ENCODE data around the gene SPOPL.
"Not testable (repeated sequence)": the region's sequence is repeated elsewhere in the genome, so short reads cannot be mapped to it uniquely, and the experiment has no call there.

The SPOPL gene

DNA sequence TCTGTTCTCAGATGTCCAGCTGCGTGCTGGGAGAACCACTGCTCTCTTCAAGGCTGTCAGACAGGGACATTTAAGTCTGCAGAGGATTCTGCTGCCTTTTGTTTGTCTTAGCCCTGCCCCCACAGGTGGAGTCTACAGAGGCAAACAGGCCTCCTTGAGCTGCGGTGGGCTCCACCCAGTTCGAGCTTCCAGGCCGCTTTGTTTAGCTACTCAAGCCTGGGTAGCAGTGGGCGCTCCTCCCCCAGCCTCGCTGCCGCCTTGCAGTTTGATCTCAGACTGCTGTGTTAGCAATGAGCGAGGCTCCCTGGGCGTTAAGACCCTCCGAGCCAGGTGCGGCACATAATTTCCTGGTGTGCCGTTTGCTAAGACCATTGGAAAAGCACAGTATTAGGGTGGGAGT, 42.6 kb downstream of the SPOPL start:
- H3K27me3 ChIP-seq (ENCODE audit: control insufficient read depth in 1 of 2, insufficient read depth in 2 of 2, low read length in 2 of 2); H3K27ac ChIP-seq (ENCODE audit: low read depth, low read length); H3K4me3 ChIP-seq (ENCODE audit: low read depth in 1 of 2, low read length in 2 of 2); H3K9me3 ChIP-seq (ENCODE audit: control insufficient read depth in 1 of 2, low read length in 2 of 2); H3K36me3 ChIP-seq (ENCODE audit: control insufficient read depth in 1 of 2, insufficient read depth in 2 of 2, low read length in 2 of 2); H3K9ac ChIP-seq (ENCODE audit: low read depth in 1 of 2, low read length in 2 of 2); H3K4me1 ChIP-seq (ENCODE audit: control insufficient read depth in 1 of 2, insufficient read depth in 2 of 2, low read length in 2 of 2): not testable (repeated sequence)

DNA sequence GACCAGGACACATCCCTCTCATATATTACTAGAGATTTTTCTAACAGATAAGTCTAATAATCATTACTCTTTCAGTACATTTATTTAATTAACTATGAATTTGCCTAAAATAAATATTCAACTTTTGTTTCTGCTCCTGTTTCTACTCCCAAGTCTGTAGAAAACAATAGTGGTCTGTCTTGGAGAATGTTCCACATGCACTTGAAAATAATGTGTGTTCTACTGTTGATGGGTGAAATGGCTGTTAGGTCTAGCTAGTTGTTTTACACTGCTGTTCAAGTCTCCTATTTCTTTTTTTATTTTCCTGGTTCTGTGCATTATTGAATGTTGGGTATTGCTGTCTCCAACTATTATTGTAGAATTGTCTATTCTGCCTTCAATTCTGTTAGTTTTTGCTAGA, 47.2 kb downstream of the SPOPL start:
- Histone ChIP-seq H3K27ac (ENCODE audit: low read depth, low read length) (no peak overlapping the region), H3K9me3 (ENCODE audit: control insufficient read depth in 1 of 2, low read length in 2 of 2) (no peaks in the 10 kb centered on the region), H3K27me3 (ENCODE audit: control insufficient read depth in 1 of 2, insufficient read depth in 2 of 2, low read length in 2 of 2) (no peaks in the 10 kb centered on the region), H3K4me1 (ENCODE audit: control insufficient read depth in 1 of 2, insufficient read depth in 2 of 2, low read length in 2 of 2) (no peaks in the 10 kb centered on the region), H3K9ac (ENCODE audit: low read depth in 1 of 2, low read length in 2 of 2) (no peak overlapping the region), H3K4me3 (ENCODE audit: low read depth in 1 of 2, low read length in 2 of 2) (no peak overlapping the region), H3K36me3 (ENCODE audit: control insufficient read depth in 1 of 2, insufficient read depth in 2 of 2, low read length in 2 of 2) (peaks cover 5 to 7% of the 10 kb centered on the region in 2 donors)

DNA sequence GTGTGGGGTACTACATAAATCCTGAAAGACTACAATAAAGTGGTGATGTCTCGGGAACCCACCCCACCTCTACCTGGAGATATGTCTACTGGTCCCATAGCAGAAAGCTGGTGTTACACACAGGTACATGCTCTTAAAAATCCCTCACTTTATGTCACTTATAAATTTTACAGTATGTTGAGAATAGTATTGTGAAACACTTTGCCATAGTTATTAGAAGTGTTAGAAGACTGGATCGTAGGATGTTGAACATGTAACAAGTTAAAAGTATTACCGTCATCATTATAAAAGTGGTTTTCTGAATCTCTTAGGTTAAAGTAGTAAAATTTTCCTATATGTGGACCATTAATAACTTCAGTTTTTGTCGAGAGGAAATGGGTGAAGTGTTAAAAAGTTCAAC, 48.6 kb downstream of the SPOPL start:
- H3K27ac ChIP-seq (ENCODE audit: low read depth, low read length) = no peak overlapping the region

DNA sequence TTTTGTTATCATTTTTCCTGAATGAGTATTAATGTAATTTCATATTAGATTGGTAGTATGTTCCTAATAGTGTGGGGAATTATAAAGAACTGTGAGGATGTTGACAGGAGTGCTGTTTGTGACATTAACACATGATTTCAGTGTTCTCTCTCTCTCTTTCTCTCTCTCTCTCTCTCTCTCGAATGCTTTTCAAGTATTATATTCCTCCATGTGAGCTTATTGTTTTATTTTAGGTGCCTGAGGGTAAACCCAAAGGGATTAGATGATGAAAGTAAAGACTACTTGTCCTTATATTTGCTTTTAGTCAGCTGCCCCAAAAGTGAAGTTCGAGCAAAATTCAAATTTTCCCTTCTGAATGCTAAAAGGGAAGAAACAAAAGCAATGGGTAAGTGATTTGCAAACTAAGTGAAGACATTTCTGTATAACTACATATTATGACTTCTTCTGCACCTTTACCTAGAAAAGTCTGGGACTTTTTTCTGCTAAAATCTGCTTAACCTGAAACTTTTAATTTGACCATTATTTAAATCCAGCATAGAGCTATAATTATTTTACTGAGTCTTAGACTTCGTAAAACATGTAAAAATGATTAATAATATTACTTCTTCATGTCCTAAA, 49.2 kb downstream of the SPOPL start:
- Histone ChIP-seq H3K4me1 (ENCODE audit: control insufficient read depth in 1 of 2, insufficient read depth in 2 of 2, low read length in 2 of 2) (no peaks in the 10 kb centered on the region), H3K36me3 (ENCODE audit: control insufficient read depth in 1 of 2, insufficient read depth in 2 of 2, low read length in 2 of 2) (peaks cover 8 to 11% of the 10 kb centered on the region in 2 donors), H3K9ac (ENCODE audit: low read depth in 1 of 2, low read length in 2 of 2) (no peak overlapping the region), H3K4me3 (ENCODE audit: low read depth in 1 of 2, low read length in 2 of 2) (no peak overlapping the region), H3K27ac (ENCODE audit: low read depth, low read length) (no peak overlapping the region), H3K9me3 (ENCODE audit: control insufficient read depth in 1 of 2, low read length in 2 of 2) (no peaks in the 10 kb centered on the region), H3K27me3 (ENCODE audit: control insufficient read depth in 1 of 2, insufficient read depth in 2 of 2, low read length in 2 of 2) (no peaks in the 10 kb centered on the region)

More for the DNA sequence above, 48.6 kb downstream of the SPOPL start:
- peaks cover 8 to 11% of the 10 kb centered on the region in 2 donors for H3K36me3 ChIP-seq (ENCODE audit: control insufficient read depth in 1 of 2, insufficient read depth in 2 of 2, low read length in 2 of 2)
- no peak overlapping the region for H3K9ac ChIP-seq (ENCODE audit: low read depth in 1 of 2, low read length in 2 of 2)
- H3K4me3 ChIP-seq (ENCODE audit: low read depth in 1 of 2, low read length in 2 of 2) = no peak overlapping the region
- no peaks in the 10 kb centered on the region for H3K27me3 ChIP-seq (ENCODE audit: control insufficient read depth in 1 of 2, insufficient read depth in 2 of 2, low read length in 2 of 2)
- no peaks in the 10 kb centered on the region for H3K4me1 ChIP-seq (ENCODE audit: control insufficient read depth in 1 of 2, insufficient read depth in 2 of 2, low read length in 2 of 2)
- no peaks in the 10 kb centered on the region for H3K9me3 ChIP-seq (ENCODE audit: control insufficient read depth in 1 of 2, low read length in 2 of 2)

DNA sequence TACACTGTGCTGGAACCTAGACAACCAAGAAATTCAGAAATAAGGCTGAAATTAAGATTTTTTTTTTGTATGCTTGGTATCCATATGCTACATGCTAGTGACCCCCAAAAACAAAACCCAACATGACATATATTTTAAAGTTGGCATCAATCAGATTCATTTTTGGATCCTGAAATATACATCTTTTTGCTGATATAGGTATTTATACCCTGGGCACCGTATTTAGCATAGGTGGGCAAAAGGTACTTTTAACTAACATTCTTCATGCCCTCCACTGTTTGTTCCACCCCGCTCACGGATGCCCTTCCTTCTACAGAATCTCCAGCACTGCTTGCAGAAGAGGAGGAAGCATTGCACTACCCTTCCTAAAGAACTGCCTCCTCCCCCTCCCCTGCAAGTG, 52.6 kb downstream of the SPOPL start:
- Histone ChIP-seq H3K9ac (ENCODE audit: low read depth in 1 of 2, low read length in 2 of 2) (no peak overlapping the region), H3K4me1 (ENCODE audit: control insufficient read depth in 1 of 2, insufficient read depth in 2 of 2, low read length in 2 of 2) (no peaks in the 10 kb centered on the region), H3K4me3 (ENCODE audit: low read depth in 1 of 2, low read length in 2 of 2) (no peak overlapping the region), H3K36me3 (ENCODE audit: control insufficient read depth in 1 of 2, insufficient read depth in 2 of 2, low read length in 2 of 2) (peaks cover 8 to 11% of the 10 kb centered on the region in 2 donors), H3K9me3 (ENCODE audit: control insufficient read depth in 1 of 2, low read length in 2 of 2) (no peaks in the 10 kb centered on the region), H3K27me3 (ENCODE audit: control insufficient read depth in 1 of 2, insufficient read depth in 2 of 2, low read length in 2 of 2) (no peaks in the 10 kb centered on the region), H3K27ac (ENCODE audit: low read depth, low read length) (no peak overlapping the region)

- H3K9me3 ChIP-seq (ENCODE audit: control insufficient read depth in 1 of 2, low read length in 2 of 2) = no peaks in the 10 kb centered on the region
- H3K27ac ChIP-seq (ENCODE audit: low read depth, low read length) = no peak overlapping the region
- peaks cover 0 to 14% of the 10 kb centered on the region in 2 donors for H3K36me3 ChIP-seq (ENCODE audit: control insufficient read depth in 1 of 2, insufficient read depth in 2 of 2, low read length in 2 of 2)
- H3K4me1 ChIP-seq (ENCODE audit: control insufficient read depth in 1 of 2, insufficient read depth in 2 of 2, low read length in 2 of 2) = no peaks in the 10 kb centered on the region
- no peak overlapping the region for H3K9ac ChIP-seq (ENCODE audit: low read depth in 1 of 2, low read length in 2 of 2)
- no peaks in the 10 kb centered on the region for H3K27me3 ChIP-seq (ENCODE audit: control insufficient read depth in 1 of 2, insufficient read depth in 2 of 2, low read length in 2 of 2)
- H3K4me3 ChIP-seq (ENCODE audit: low read depth in 1 of 2, low read length in 2 of 2) = no peak overlapping the region
Observed at GRCh38 chr2:138559641-138560040, 58.1 kb downstream of the SPOPL start.

GRCh38 chr2:138564586-138565229, 63.1 kb downstream of the SPOPL start:
- no peak overlapping the region for H3K9ac ChIP-seq (ENCODE audit: low read depth in 1 of 2, low read length in 2 of 2)
- no peaks in the 10 kb centered on the region for H3K9me3 ChIP-seq (ENCODE audit: control insufficient read depth in 1 of 2, low read length in 2 of 2)
- H3K27me3 ChIP-seq (ENCODE audit: control insufficient read depth in 1 of 2, insufficient read depth in 2 of 2, low read length in 2 of 2) = no peaks in the 10 kb centered on the region
- H3K4me1 ChIP-seq (ENCODE audit: control insufficient read depth in 1 of 2, insufficient read depth in 2 of 2, low read length in 2 of 2) = no peaks in the 10 kb centered on the region
- H3K4me3 ChIP-seq (ENCODE audit: low read depth in 1 of 2, low read length in 2 of 2) = no peak overlapping the region
- no peak overlapping the region for H3K27ac ChIP-seq (ENCODE audit: low read depth, low read length)
- H3K36me3 ChIP-seq (ENCODE audit: control insufficient read depth in 1 of 2, insufficient read depth in 2 of 2, low read length in 2 of 2) = peaks cover 4 to 30% of the 10 kb centered on the region in 2 donors

GRCh38 chr2:138565230-138565598, 63.6 kb downstream of the SPOPL start:
- H3K4me3 ChIP-seq (ENCODE audit: low read depth in 1 of 2, low read length in 2 of 2) = no peak overlapping the region

GRCh38 chr2:138572318-138572717, 70.7 kb downstream of the SPOPL start:
- Histone ChIP-seq H3K9me3 (ENCODE audit: control insufficient read depth in 1 of 2, low read length in 2 of 2) (no peaks in the 10 kb centered on the region), H3K27ac (ENCODE audit: low read depth, low read length) (no peak overlapping the region), H3K4me3 (ENCODE audit: low read depth in 1 of 2, low read length in 2 of 2) (no peak overlapping the region), H3K36me3 (ENCODE audit: control insufficient read depth in 1 of 2, insufficient read depth in 2 of 2, low read length in 2 of 2) (peaks cover 8 to 27% of the 10 kb centered on the region in 2 donors), H3K9ac (ENCODE audit: low read depth in 1 of 2, low read length in 2 of 2) (no peak overlapping the region), H3K27me3 (ENCODE audit: control insufficient read depth in 1 of 2, insufficient read depth in 2 of 2, low read length in 2 of 2) (no peaks in the 10 kb centered on the region), H3K4me1 (ENCODE audit: control insufficient read depth in 1 of 2, insufficient read depth in 2 of 2, low read length in 2 of 2) (no peaks in the 10 kb centered on the region)

More at GRCh38 chr2:138565230-138565598, 63.6 kb downstream of the SPOPL start:
- Histone ChIP-seq H3K27ac (ENCODE audit: low read depth, low read length) (no peak overlapping the region), H3K9ac (ENCODE audit: low read depth in 1 of 2, low read length in 2 of 2) (no peak overlapping the region), H3K36me3 (ENCODE audit: control insufficient read depth in 1 of 2, insufficient read depth in 2 of 2, low read length in 2 of 2) (peaks cover 4 to 30% of the 10 kb centered on the region in 2 donors), H3K4me1 (ENCODE audit: control insufficient read depth in 1 of 2, insufficient read depth in 2 of 2, low read length in 2 of 2) (no peaks in the 10 kb centered on the region), H3K9me3 (ENCODE audit: control insufficient read depth in 1 of 2, low read length in 2 of 2) (no peaks in the 10 kb centered on the region), H3K27me3 (ENCODE audit: control insufficient read depth in 1 of 2, insufficient read depth in 2 of 2, low read length in 2 of 2) (no peaks in the 10 kb centered on the region)

DNA sequence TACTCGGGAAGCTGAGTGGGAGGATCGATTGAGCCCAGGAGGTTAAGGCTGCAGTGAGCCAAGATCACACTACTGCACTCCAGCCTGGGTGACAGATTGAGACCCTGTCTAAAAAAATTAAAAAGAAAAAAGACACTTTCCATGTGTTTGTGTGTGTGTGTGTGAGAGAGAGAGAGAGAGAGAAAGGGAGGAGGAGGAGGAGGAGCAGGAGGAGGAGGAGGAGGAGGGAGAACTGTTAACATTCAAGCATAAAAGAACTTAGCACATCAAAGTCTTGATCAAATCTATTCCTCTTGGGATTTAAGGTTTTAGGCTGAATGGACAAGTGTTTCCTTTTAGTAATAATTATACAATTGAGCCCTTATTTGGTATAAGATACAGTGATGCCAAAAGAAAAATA, 75.5 kb downstream of the SPOPL start:
- Histone ChIP-seq H3K9ac (ENCODE audit: low read depth in 1 of 2, low read length in 2 of 2) (no peak overlapping the region), H3K4me3 (ENCODE audit: low read depth in 1 of 2, low read length in 2 of 2) (no peak overlapping the region), H3K27me3 (ENCODE audit: control insufficient read depth in 1 of 2, insufficient read depth in 2 of 2, low read length in 2 of 2) (no peaks in the 10 kb centered on the region), H3K4me1 (ENCODE audit: control insufficient read depth in 1 of 2, insufficient read depth in 2 of 2, low read length in 2 of 2) (no peaks in the 10 kb centered on the region), H3K9me3 (ENCODE audit: control insufficient read depth in 1 of 2, low read length in 2 of 2) (no peaks in the 10 kb centered on the region), H3K27ac (ENCODE audit: low read depth, low read length) (no peak overlapping the region), H3K36me3 (ENCODE audit: control insufficient read depth in 1 of 2, insufficient read depth in 2 of 2, low read length in 2 of 2) (peaks cover 8% of the 10 kb centered on the region in 2 donors)

Measured in duodenal mucosa (tissue), 2 donors.